Right hindlimb (tissue), 1 donor: ENCODE results near the gene KCNQ4.

Experiments used
- DNase-seq: peaks from one replicate; pipeline ENCODE4 v3.0.0-alpha.2; 2018

KCNQ4 gene

GRCh38 chr1:40756523-40756922 is 27.1 kb upstream of the KCNQ4 start:
- no peak for DNase-seq

GRCh38 chr1:40757084-40757483 is 26.5 kb upstream of the KCNQ4 start:
- DNase-seq = no peak

- no peak for DNase-seq
These were observed 25.6 kb upstream of the KCNQ4 start for GRCh38 chr1:40758004-40758403.

- no peak for DNase-seq
These were observed 24.8 kb upstream of the KCNQ4 start for GRCh38 chr1:40758578-40759343.

DNA sequence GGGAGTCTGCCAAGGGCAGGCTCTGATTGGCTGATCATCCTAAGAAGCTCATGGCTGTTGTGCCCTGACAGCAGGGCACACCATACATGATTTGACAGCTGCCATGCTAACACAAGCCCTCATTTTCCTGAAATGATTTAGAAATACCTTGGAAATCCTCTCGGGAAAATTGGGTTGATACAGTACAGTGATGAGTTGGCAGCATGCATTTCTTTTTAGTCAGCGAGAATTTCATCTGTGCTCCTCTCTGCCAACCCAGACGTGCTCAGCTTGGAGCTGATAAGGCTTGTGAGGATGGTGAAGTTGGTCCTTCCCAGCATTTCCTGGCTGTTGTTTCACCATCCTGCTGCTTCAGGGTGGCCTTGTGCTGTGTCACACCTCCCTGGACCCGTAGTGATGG is 22.6 kb upstream of the KCNQ4 start:
- DNase-seq = no peak

DNA sequence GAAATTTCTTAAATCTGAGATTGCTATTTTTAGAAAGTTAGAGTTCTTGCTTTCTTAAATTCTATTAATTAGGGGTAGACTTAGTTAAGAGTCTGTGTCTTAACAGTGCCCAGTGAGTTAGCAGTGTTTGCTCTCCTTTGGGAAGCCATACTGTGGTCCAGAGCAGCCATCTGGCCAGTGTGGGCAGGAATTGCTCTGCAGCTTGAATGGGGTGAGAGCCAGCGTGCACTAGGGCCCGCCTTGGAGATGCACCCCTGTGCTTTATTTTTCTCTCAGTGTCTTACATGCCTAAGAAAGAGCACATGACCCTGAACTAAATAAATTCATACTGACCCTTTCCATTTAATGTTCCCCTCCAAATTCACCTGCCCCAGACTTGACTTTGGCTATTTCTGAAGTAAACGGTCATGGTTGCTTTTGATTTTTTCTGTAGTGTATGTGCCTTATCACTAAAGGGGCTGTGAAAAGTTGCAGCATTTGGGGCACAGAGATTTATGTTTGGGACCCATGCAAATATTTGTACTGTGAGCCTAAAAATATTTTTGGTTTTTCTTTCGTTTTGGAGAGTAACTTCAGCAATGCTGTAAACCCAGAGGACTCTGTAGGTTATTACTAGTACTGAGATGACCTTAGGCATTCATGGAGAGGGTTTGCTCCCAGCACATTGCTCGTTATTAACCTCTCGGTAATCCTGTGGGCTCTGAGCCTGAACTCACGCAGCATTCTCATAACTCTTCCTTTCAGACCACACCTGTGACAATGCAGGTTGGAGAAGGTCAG is 21.3 kb upstream of the KCNQ4 start:
- no peak for DNase-seq

- DNase-seq = no peak
These were observed 19.6 kb upstream of the KCNQ4 start for GRCh38 chr1:40763742-40764532.

DNA sequence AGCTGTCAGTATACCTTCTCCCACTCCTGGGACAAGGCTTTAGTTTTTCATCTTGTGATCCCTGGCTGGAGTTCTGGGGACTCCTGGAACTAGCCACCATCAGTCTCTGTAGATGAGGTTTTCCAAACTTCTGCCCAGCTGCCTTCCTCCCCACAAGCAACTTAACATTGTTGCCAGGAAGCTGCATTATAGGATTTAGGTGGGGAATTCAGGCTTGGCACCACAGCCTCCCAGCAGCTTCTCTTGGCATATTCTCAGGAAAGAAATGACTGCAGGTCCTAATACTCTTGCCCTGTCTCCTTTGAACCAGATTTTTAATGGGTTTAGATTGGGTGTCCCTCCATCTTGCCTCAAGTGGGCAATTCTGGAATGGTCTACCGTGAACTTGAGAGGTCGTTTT is 18.6 kb upstream of the KCNQ4 start:
- DNase-seq = no peak

GRCh38 chr1:40766017-40766416 is 17.6 kb upstream of the KCNQ4 start:
- no peak for DNase-seq

DNA sequence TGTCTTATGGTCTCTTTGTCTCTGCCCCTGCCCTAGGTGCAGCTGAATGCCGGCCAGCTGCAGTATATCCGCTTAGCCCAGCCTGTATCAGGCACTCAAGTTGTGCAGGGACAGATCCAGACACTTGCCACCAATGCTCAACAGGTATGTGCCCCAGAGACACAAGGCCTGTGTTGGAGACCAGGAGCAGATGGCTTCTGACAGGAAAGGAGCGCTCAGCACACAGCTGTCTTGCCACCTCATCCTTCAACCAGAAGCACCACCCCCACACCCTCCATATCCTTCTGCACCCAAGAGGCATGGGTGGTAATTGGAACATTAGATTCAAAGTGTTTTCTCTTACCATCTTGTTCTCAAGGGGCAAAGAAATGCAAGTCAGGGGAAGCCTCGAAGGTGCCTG is 17.0 kb upstream of the KCNQ4 start:
- DNase-seq = no peak

- DNase-seq = no peak
These were observed 15.2 kb upstream of the KCNQ4 start for GRCh38 chr1:40768146-40768990.

GRCh38 chr1:40769815-40770214 is 13.8 kb upstream of the KCNQ4 start:
- DNase-seq = no peak

GRCh38 chr1:40770296-40771070 is 13.1 kb upstream of the KCNQ4 start:
- DNase-seq = no peak

GRCh38 chr1:40772146-40772955 is 11.2 kb upstream of the KCNQ4 start:
- no peak for DNase-seq

- DNase-seq = no peak
These were observed 9.8 kb upstream of the KCNQ4 start for GRCh38 chr1:40773748-40774265.

- no peak for DNase-seq
These were observed 9.2 kb upstream of the KCNQ4 start for GRCh38 chr1:40774266-40774998.

DNA sequence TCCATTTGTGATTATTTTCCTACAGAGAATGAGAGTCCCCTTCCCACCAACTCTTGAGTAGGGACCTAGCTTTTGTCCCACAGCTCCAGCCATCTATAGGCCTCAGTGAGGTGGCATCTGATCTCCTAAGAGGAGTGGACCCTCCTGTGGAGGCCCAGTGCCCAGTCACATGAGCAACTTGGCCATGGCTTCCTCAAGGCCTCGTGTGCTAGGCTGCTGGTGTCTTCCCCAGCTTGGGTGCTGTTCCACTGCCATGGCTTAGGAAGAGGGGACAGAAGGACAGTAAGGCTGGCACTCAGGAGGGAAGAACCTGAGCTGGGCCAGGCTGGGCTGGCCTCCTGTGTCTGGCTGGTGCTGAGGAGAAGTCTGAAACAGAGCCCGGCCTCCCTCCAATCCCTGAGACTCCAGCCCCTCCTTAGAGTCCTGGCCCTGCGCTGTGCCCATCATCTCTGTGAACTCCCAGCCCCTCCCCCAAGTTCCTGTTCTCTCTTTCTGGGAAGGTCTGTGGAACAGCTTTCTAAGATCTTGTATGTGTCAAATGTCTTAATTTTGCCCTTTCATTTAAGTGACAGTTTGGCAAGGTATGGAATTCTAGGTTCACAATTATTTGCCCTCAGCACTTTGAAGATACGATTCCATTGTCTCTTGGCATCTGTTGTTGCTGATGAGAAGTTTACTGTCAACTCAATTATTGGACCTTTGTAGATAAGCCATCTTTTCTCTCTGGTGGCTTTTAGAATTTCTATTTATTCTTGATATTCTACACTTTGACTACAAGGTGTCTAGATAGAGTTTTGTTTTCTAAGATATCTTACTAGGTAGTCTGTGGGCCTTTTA is 7.1 kb upstream of the KCNQ4 start:
- no peak for DNase-seq

DNA sequence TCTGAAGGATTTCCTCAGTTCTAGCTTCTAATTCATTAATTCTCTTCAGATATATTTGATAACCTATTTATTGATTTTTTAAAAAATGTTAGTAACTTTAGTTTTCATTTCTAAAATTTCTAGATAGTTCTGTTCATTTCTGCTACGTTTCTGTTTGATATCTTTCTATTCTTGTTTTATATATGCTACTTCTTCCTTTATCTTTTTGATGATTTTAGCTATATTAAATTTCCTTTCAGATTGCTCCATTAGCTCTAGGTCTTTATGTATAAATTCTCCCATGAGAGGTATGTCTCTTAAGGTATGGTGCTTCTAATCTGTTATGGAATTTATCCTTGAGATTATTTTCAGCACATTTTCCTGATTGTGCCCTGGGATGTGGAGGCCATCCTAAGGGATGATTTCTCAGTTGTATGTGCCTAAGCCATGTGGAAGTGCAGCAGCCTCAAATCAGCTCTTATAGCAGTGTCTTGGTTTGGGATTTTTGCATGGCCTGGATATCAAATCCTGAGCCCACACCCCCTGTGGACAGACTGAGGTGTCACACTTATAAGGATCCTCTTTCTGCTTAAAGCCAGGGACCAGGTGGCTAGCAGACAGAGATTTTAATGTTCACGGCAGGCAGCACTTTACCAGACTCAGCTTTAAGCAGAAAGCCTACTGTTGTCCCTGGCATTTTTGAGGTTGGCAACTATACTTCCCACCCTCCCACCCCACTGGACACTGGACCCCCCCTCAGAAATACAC is 6.2 kb upstream of the KCNQ4 start:
- no peak for DNase-seq
